Upper lobe of left lung (tissue), 6 donors: ENCODE results near the gene MLPH. TPM values are rescaled to one million over a fixed set of nuclear protein-coding genes. Genes with fewer than 3 reads are reported as not detected.

Source experiments
- ATAC-seq, 2 donors: fragments of 200-7000 bp; cut with Tn5 transposase; one replicate each; pipeline ENCODE4 v1.9.1; 2022; ENCODE audit warnings: mild to moderate bottlenecking in 2 of 2, moderate library complexity in 2 of 2; ENCODE audit not compliant: low FRiP score in 2 of 2
- DNase-seq, 2 donors: peaks; one replicate each; pipeline ENCODE4 v3.0.0-alpha.2; 2019 to 2020
- H3K27ac ChIP-seq, 4 donors: fragments of 200-600 bp; sonication (generic); one replicate each; pipeline ENCODE4 v1.5.1; 2016 to 2019
- H3K27me3 ChIP-seq, 4 donors: fragments of 200-600 bp; sonication (generic); one replicate each; pipeline ENCODE4 v1.5.1; 2017 to 2019
- H3K36me3 ChIP-seq, 4 donors: fragments of 200-600 bp; sonication (generic); one replicate each; pipeline ENCODE4 v1.5.1; 2016 to 2019
- H3K4me1 ChIP-seq, 4 donors: fragments of 200-600 bp; sonication (generic); one replicate each; pipeline ENCODE4 v1.5.1; 2018 to 2019
- H3K4me3 ChIP-seq, 4 donors: fragments of 200-600 bp; sonication (generic); one replicate each; pipeline ENCODE4 v1.5.1; 2017 to 2019; ENCODE audit warnings: mild to moderate bottlenecking in 2 of 4, moderate library complexity in 1 of 4
- H3K9me3 ChIP-seq, 4 donors: fragments of 200-600 bp; sonication (generic); one replicate each; pipeline ENCODE4 v1.5.1; 2018 to 2019
- EP300 ChIP-seq, 4 donors: sonication (generic); formaldehyde crosslinking; IDR thresholded peaks; one replicate each; pipeline ENCODE4 v1.5.1; 2017; ENCODE audit warnings: antibody characterized with exemption in 4 of 4, control low read depth in 2 of 4
- POLR2A ChIP-seq, 4 donors: fragments of 450-650 bp; IDR thresholded peaks; one replicate each; pipeline ENCODE4 v1.5.1; 2016 to 2017; ENCODE audit warnings: antibody characterized with exemption in 4 of 4, mild to moderate bottlenecking in 2 of 4
- POLR2AphosphoS5 ChIP-seq, 2 donors: sonication (generic); formaldehyde crosslinking; IDR thresholded peaks; one replicate each; pipeline ENCODE4 v1.5.1; 2017; ENCODE audit warnings: antibody characterized with exemption in 2 of 2
- WGBS, 2 donors: methylation state at CpG; one replicate each; pipeline ENCODE4 v1.1.5; 2017 to 2018; 5-methylcytosine and 5-hydroxymethylcytosine counted together
- total RNA-seq, 6 donors: library from RNA; depleted of rRNA in 4 of 6; stranded (reverse); fragments of >200 nt in 4 of 6; gene quantifications; one replicate each; pipeline versions ENCODE4 v1.1.0 to v1.2.1, GENCODE V29; 2016 to 2021
- TF ChIP-seq, protein P1 (sequence below), 6 experiments: fragments of 450-650 bp in 4 of 6; fragments of 200-600 bp in 2 of 6; sonication (generic) in 2 of 6; IDR thresholded peaks; one replicate each; pipeline ENCODE4 v1.5.1; 2016 to 2019; ENCODE audit warnings: antibody characterized with exemption in 6 of 6
- donor health status: DM: no; HTN: no; CAD: no; lungs with moderate emphysema.
- donor health status: DM: no; HTN: yes; CAD: no; lungs with severe emphysema.

Gene MLPH
- total RNA-seq, 6 donors from 2014 or later = 289 to 1,452 (median 502) TPM

- Histone ChIP-seq H3K4me1 (peaks cover 11 to 49% (median 43%) of the 10 kb centered on the region in 4 donors), H3K27ac (peak overlapping the region in 1 of 4 donors; percentile 10), H3K36me3 (peaks cover 0 to 14% (median 4%) of the 10 kb centered on the region in 4 donors), H3K27me3 (no peaks in the 10 kb centered on the region), H3K9me3 (no peaks in the 10 kb centered on the region), H3K4me3 (no peak overlapping the region)
- 92 to 94% methylated on average over 10 to 17 of the region's 17 CpGs for WGBS, 2 donors
- no peak for TF ChIP-seq EP300 (IDR thresholded peaks at IDR 0.05)
- TF ChIP-seq POLR2A (IDR thresholded peaks at IDR 0.05) = no peak
- TF ChIP-seq, protein P1, sequence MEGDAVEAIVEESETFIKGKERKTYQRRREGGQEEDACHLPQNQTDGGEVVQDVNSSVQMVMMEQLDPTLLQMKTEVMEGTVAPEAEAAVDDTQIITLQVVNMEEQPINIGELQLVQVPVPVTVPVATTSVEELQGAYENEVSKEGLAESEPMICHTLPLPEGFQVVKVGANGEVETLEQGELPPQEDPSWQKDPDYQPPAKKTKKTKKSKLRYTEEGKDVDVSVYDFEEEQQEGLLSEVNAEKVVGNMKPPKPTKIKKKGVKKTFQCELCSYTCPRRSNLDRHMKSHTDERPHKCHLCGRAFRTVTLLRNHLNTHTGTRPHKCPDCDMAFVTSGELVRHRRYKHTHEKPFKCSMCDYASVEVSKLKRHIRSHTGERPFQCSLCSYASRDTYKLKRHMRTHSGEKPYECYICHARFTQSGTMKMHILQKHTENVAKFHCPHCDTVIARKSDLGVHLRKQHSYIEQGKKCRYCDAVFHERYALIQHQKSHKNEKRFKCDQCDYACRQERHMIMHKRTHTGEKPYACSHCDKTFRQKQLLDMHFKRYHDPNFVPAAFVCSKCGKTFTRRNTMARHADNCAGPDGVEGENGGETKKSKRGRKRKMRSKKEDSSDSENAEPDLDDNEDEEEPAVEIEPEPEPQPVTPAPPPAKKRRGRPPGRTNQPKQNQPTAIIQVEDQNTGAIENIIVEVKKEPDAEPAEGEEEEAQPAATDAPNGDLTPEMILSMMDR (IDR thresholded peaks at IDR 0.05) = no peak
- no peak for TF ChIP-seq POLR2AphosphoS5 (IDR thresholded peaks at IDR 0.05)
- DNase-seq (peak in 1 of 2 donors; percentile 73), ATAC-seq (no peak)
Observed at GRCh38 chr2:237511885-237512405, 24.9 kb downstream of the MLPH start.

DNA sequence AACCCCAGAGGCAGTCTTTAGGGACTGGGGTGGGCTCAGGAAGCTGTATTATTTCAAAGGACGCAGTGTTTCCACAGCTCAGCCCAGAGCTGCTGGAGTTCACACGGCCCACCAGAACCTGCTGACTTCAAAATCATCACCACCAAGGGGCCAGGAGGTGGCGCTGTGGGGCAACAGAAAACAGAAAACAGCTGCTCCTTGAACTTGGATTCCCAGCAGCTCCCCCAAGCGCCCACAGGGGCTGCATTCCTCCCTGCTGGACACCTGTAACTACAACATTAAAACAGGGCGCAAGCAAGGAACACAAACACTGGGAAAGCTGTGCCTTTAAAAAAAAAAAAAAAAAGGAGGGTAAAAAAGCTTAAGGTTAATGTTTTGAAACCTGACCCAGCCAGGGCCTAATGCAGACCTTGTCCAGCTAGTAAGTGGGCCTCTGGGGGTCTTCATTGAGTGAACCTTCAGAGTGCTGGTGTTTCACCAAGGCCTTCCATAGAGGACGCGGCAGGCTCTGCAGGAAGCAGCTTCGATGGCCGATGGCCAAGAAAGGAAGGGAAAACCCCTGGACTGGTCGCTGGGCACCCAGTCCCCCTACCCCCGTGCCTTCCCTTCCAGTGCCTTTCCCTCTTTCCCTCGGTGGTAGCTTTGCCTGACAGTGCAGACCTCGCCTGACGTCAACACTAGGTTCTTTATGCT, 25.9 kb downstream of the MLPH start:
- H3K9me3 ChIP-seq = no peaks in the 10 kb centered on the region
- ATAC-seq = peak; percentile 79 to 84
- peak in 1 of 2 donors; percentile 88 for DNase-seq
- peaks cover 0 to 14% (median 4%) of the 10 kb centered on the region in 4 donors for H3K36me3 ChIP-seq
- H3K27me3 ChIP-seq = no peaks in the 10 kb centered on the region
- peaks cover 11 to 46% (median 39%) of the 10 kb centered on the region in 4 donors for H3K4me1 ChIP-seq
- peak overlapping the region in 2 of 4 donors; percentile 10 to 26 for H3K27ac ChIP-seq
- no peak overlapping the region for H3K4me3 ChIP-seq
- TF ChIP-seq, protein P1 (IDR thresholded peaks at IDR 0.05) = peak; percentile 78 to 91 (median 88)
- TF ChIP-seq POLR2A (IDR thresholded peaks at IDR 0.05) = no peak
- 25 to 30% methylated on average over 14 of the region's 14 CpGs for WGBS, 2 donors

DNA sequence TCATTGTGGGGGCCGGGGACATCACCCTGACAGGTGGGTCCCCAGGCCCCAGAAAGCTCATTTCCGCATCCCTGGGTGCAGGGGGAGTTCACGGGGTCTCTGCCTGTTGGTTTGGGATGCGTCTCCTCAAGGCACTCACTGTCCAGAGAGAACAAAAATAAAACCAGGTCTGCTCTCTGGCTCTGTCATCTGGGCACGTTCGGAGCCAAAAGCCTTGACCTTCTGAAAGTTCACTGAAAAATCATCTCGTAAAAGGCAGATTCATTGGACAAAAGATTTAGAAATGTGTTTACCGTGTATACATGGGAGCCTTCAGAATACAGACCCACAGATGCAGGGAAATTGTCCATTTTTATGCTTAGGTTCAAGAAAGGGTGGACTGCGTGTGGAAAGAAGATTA, 26.6 kb downstream of the MLPH start:
- TF ChIP-seq EP300 (IDR thresholded peaks at IDR 0.05) = no peak
- no peak for TF ChIP-seq POLR2AphosphoS5 (IDR thresholded peaks at IDR 0.05)
- TF ChIP-seq, protein P1 (IDR thresholded peaks at IDR 0.05) = no peak
- TF ChIP-seq POLR2A (IDR thresholded peaks at IDR 0.05) = no peak
- DNase-seq = no peak
- WGBS, 2 donors = 91% methylated on average over 9 of the region's 9 CpGs
- peaks cover 11 to 40% (median 32%) of the 10 kb centered on the region in 4 donors for H3K4me1 ChIP-seq
- peak overlapping the region in 1 of 4 donors; percentile 10 for H3K27ac ChIP-seq
- no peak overlapping the region for H3K4me3 ChIP-seq
- no peaks in the 10 kb centered on the region for H3K27me3 ChIP-seq
- no peak for ATAC-seq
- peaks cover 0 to 14% (median 5%) of the 10 kb centered on the region in 4 donors for H3K36me3 ChIP-seq
- no peaks in the 10 kb centered on the region for H3K9me3 ChIP-seq

DNA sequence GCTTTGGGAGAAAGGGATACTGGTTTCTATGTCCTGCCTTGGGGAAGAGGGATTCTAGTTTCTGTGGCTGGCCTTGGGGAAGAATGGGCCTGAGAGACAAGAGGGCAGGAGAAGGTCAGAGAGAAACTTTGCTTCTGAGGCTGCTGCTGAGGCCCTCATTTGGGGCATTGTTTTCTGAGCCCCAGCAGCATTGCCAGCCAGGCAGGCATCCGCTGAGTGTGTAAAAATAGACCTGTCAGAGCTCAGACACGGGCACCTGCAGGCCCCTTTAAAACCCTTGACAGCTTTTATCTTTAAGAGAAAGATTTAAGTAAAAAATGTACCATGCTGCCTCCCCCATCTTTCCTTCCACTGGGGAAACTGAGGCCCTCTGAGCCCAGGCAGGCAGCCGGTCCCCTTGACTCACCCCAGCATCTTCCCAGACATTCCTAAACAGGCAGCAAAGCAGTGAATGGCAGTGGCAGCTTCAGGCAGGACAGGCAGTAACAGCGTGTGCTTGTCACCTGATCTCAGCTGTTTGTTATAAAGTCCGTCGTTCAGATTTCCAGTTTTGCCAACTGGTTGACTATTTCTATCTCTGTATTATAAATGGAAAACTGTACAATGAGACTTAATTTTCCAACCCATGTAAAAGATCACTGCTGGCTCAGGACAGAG, 27.6 kb downstream of the MLPH start:
- Histone ChIP-seq H3K27ac (no peak overlapping the region), H3K36me3 (peaks cover 0 to 15% (median 9%) of the 10 kb centered on the region in 4 donors), H3K4me1 (peaks cover 7 to 31% (median 25%) of the 10 kb centered on the region in 4 donors), H3K27me3 (no peaks in the 10 kb centered on the region), H3K9me3 (no peaks in the 10 kb centered on the region), H3K4me3 (no peak overlapping the region)
- ATAC-seq = no peak
- no peak for DNase-seq
- TF ChIP-seq, protein P1 (IDR thresholded peaks at IDR 0.05) = no peak
- no peak for TF ChIP-seq POLR2AphosphoS5 (IDR thresholded peaks at IDR 0.05)
- no peak for TF ChIP-seq EP300 (IDR thresholded peaks at IDR 0.05)
- TF ChIP-seq POLR2A (IDR thresholded peaks at IDR 0.05) = no peak
- WGBS, 2 donors = 80 to 81% methylated on average over 6 of the region's 6 CpGs
